CD4-positive, alpha-beta T cell treated with Interleukin-4 for 4 hours (primary cell): ENCODE data around the gene CCDC88B.
"Not testable (repeated sequence)": the region's sequence is repeated elsewhere in the genome, so short reads cannot be mapped to it uniquely, and the experiment has no call there.

Experiments used
- DNase-seq: peaks from one replicate; pipeline ENCODE4 v3.0.0-alpha.2; 2020

Gene CCDC88B

GRCh38 chr11:64323984-64324383, 16.0 kb upstream of the CCDC88B start:
- not testable (repeated sequence) for DNase-seq

DNA sequence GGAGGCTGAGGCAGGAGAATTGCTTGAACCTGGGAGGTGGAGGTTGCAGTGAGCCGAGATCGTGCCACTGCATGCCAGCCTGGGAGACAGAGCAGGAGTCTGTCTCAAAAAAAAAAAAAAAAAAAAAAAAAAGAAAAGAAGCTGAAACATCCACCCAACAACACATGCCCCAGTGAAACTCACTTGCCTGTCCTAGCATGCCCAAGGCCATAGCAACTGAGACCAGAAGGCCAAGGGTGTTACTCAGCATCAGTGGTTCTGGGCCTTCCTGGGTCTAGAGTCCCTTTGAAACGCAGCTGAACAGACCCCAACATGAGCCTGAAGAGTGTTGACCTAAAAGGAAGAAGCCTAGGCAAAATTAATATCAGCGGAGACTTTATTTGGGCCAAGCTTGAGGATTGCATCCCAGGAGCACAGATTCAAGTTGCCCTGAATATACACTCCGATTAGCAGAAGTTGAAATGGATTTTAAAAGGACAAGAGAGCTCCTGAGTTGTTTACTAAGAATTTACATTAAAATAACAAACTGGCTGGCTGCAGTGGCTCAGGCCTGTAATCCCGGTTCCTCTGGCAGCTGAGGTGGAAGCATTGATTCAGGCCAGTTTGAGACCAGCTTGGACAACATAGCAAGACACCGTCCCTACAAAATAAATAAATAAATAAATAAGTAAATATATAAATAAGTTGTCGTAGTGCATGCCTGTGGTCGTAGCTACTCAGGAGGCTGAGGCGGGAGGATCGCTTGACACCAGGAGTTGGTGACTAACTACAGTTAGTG, 15.1 kb upstream of the CCDC88B start:
- no peak for DNase-seq

- DNase-seq: no peak
These were observed 12.6 kb upstream of the CCDC88B start for GRCh38 chr11:64327375-64327774.

GRCh38 chr11:64327993-64328392, 12.0 kb upstream of the CCDC88B start:
- DNase-seq: no peak

DNA sequence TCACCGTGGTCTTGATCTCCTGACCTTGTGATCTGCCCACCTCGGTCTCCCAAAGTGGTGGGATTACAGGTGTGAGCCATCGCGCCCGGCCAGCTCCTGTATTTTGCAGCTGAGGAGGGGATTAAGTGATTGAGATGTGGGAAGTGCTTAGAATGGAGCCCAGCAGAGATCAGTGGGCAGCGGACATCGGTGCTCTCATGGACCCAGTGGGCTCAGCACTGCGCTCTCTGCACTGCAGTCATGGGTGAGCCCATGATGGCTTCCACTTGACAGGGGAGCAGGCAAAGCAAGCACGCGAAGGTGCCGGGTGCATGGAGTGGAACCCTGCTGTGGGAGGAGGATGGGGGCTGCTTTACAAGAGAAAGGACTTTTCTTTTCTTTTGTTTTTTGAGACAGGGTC, 9.1 kb upstream of the CCDC88B start:
- no peak for DNase-seq

DNA sequence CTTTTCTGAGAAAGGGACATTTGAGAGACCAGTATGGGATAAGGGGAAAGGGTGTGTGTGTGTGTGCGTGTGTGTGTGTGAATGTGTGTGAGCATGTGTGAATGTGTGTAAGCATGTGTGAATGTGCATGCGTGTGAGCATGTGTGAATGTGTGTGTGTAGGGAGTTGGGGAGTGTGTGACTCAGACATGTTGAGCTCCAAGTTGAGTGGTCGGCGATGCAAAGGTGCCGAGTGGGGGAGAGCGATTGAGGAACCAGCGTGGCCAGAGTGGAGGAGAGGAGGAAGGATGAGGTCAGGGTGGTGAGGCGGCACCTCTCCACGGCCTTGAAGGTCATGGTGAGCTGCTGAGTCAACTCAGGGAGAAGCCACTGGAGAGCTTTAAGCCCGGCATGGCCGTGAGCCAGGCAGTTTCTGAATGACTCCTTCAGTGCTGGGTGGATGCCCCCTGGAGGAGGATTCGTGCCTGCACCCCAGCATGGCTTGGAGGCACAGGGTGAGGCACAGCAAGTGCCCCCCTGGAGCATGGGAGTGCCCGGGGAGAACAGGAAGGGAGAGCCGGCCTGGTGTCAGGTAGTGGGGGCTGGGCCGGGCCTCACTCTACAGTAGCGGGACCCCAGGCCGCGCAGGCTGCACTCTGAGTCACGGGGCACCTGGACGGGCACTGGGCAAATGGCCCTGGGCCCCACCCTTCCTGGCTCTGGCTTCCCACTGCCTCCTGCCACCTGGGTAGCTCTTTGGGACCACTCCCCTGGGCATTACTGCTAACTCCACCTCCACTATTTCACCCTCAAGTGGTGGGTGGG, 8.2 kb upstream of the CCDC88B start:
- DNase-seq: peak; percentile 82

DNA sequence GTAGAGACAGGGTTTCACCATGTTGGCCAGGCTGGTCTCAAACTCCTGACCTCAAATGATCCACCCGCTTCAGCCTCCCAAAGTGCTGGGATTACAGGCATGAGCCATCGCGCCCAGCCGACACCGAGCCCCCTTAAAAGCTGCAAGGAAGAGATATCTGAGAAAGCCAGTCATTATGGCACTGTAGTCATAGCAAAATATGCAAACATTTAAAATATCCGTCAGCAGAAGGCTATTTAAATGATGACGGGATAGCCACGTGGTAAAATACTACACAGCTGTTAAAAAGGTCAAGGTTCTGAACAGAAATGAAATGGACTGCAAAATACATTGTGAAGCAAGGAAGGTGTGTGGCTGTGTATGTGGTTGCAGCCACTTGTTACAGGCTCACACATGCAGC, 6.4 kb upstream of the CCDC88B start:
- no peak for DNase-seq

DNA sequence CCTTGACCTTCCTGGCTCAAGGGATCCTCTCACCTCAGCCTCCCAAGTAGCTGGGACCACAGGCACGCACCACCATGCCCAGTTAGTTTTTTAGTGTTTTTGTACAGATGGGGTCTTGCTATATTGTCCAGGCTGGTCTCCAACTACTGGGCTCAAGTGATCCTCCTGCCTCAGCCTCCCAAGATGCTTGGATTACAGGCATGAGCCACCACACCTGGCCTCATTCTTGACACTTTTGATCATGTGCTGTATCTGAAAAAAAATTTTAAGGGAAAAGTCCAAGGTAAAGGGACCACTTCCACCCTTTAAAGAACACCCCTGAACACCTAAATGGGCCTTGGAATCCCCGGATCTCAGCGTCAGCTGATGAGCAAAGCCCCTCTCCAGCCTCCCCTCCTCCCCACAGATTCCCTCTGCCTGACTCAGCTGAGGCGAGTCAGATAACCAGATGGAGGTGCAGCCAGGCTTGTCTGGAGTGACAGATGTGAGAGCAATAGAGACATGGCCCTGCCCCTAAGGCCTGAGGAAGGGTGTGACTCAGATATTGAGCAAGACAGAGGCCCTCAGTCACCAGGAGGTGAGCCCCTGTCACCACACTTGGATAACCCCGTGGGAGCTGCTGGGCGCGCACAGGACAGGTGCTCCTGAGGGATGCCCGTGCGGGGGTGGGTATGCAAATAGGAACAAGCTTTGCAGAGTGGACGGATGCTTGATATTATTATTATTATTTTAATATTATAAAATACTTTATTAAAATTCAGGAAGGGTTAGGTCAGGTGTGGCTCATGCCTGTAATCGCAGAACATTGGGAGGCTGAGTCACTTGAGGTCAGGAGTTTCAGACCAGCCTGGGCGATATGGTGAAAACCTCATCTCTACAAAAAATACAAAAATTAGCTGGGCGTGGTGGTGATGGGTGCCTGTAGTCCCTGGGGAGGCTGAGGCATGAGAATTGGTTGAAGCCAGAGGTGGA, 5.0 kb upstream of the CCDC88B start:
- no peak for DNase-seq

GRCh38 chr11:64337538-64338249, 2.3 kb upstream of the CCDC88B start:
- no peak for DNase-seq

- DNase-seq: no peak
These were observed 1.3 kb upstream of the CCDC88B start for GRCh38 chr11:64338716-64339115.

DNA sequence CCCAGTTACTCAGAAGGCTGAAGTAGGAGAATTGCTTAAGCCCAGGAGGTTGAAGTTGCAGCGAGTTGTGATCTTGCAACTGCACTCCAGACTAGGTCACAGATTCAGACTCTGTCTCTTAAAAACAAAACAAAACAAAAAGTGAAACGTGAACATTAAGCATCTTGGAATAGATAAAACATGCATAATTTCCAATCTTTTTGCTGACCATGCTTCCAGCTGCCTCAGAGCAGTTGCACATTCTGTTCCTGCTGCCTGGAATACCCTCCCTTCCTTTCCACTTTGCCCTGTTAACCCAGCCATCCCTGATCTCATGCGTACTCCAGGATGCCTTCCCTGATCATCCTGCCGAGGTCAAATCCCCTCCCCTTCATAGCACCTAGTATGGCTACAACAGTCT, 718 bp upstream of the CCDC88B start:
- no peak for DNase-seq

- peak; percentile 54 for DNase-seq
These were observed 799 bp downstream of the CCDC88B start for GRCh38 chr11:64340671-64341335.

GRCh38 chr11:64341429-64341828, 1.4 kb downstream of the CCDC88B start:
- no peak for DNase-seq

DNA sequence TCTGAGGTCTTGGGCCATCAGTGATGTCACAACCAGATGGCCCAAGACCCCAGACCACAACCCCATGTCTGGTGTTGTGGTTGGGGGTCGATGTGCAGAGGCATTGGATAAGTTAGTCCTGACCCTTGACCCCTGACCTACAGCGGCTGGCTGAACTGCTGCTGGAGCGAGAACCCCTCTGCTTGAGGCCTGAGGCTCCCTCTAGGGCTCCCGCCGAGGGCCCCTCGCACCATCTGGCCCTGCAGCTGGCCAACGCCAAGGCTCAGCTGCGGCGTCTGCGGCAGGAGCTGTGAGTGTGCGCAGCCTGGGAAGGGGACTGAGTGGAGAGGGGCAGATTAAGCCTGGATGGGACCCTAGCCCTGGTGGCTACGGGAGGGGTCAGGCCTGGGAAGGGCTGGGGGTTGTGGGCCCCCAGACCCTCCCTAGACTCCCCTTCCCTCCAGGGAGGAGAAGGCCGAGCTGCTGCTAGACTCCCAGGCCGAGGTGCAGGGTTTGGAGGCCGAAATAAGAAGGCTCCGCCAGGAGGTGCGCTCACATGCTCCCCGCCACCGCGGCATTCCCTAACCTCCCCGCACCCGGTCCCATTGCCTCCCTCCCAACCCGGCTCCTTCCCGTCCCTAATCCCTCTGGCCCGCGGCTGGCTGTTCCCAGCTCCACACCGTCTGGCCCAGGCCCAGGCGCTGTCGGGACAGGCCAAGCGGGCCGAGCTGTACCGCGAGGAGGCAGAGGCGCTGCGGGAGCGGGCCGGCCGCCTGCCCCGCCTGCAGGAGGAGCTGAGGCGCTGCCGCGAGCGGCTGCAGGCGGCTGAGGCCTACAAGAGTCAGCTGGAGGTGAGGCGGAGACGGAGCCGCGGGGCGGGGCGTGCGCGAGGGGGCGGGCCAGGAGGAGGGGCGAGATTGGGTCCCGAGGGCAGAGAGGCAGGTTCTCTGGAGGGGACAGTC, 2.1 kb downstream of the CCDC88B start:
- DNase-seq: peak; percentile 85

GRCh38 chr11:64342869-64343745, 3.1 kb downstream of the CCDC88B start:
- no peak for DNase-seq

- DNase-seq: no peak
These were observed 4.0 kb downstream of the CCDC88B start for GRCh38 chr11:64343767-64344559.

DNA sequence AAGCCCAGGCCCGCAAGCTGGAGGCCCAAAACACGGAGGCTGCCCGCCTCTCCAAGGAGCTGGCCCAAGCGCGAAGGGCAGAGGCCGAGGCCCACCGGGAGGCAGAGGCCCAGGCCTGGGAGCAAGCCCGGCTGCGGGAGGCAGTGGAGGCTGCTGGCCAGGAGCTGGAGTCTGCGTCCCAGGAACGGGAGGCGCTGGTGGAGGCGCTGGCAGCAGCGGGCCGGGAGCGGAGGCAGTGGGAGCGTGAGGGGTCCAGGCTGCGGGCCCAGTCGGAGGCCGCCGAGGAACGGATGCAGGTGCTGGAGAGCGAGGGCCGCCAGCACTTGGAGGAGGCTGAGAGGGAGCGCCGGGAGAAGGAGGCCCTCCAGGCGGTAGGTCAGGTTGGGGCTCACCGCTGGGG, 4.8 kb downstream of the CCDC88B start:
- no peak for DNase-seq

- no peak for DNase-seq
These were observed 7.3 kb downstream of the CCDC88B start for GRCh38 chr11:64347193-64347867.
